ENCODE measurements around the gene PRDM16.
"Not testable (repeated sequence)": the region's sequence is repeated elsewhere in the genome, so short reads cannot be mapped to it uniquely, and the experiment has no call there.

Gene PRDM16

GRCh38 chr1:3227893-3228292, 158.9 kb downstream of the PRDM16 start:
- DNase-seq (ENCODE audit: low read depth): no peak

DNA sequence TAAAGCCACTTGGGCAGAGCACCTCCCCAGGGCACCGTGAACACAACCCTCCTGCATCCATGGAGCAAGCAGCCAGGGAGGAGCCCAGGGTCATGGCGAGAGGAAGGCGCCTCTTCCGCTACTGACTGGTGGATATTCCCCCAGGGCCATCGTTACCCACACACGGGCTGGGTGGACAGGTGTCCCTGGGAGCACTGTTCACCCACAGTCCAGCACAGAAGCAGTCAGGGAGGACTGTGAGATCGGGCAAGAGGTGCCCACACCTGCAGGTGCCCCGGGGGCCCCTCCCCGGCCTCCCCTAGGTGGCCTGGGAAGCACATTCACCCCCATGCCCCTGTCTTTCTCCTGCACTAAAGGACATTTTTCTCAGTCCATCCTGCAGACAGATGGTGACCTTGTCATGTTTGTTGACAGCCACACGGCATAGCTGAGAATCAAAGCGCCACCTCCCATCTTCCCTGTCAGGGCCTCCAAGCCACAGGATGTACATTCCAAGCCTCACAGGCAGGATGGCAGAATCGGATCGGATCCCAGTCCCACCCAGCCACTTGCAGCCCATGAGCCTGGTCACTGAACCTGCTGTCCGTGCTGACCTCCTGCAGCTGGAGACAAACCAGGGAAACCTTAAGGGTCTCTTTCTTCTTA, 160.2 kb downstream of the PRDM16 start:
- no peak for DNase-seq (ENCODE audit: low read depth)

DNA sequence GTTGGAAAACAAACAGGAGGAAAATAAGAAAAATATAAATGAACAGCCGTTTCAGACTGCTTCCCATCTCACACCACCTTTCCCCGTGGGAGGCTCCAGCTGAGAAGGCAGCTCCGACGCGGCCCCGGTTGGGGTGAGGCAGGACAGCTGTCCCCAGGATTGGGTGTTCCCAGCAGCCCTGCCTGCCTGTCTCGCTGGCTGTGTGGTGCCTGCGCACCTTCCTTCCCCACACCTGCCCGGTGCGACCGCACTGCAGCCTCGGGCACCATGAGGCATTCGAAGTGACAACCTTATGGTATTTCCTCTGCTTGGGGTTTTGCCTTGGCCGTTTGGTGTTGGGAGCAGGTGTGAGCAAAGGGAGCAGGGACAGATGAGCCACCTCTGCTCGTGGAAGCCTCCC, 161.6 kb downstream of the PRDM16 start:
- DNase-seq (ENCODE audit: low read depth): no peak

DNA sequence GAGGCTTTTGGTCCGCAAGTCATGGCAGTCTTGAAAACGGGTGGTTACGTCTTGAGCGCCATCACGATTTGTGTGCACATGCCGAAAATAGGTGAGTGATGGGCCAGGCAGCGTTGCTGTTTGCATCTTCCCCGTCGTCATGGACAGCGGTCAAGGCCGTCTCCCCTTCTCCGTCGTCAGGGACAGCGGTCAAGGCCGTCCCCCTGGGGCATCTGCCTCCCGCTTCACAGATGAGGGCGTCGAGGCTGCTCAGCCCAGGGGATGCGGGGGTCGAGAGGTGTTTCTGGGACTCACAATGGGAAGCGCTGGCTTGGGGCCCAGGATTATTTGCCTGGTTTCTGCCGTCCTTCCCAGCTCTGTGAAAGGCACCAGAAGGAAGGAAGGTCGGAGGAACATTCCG, 162.2 kb downstream of the PRDM16 start:
- DNase-seq (ENCODE audit: low read depth): no peak

DNA sequence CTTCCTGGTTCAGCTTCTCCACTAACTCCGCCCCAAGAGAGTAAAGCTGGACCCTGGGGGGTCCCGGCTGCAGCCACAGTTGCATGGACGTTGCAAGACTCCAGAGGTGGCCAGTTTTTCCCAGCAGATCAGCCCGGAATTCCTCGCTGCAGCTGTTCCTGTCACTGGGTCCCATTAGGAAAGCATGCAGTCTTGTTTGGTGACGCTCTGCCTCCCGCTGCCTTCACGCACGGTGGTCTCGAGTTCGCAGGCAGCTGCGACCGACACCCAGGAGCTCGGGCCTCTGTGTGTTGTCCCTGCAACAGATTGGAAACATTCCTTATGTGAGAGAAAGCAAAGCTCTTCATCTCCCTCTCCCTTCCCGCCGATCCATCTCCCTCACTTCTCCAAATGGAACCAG, 162.8 kb downstream of the PRDM16 start:
- DNase-seq (ENCODE audit: low read depth): no peak

- DNase-seq (ENCODE audit: low read depth): no peak
Measured at GRCh38 chr1:3233031-3233430, 164.0 kb downstream of the PRDM16 start.

DNA sequence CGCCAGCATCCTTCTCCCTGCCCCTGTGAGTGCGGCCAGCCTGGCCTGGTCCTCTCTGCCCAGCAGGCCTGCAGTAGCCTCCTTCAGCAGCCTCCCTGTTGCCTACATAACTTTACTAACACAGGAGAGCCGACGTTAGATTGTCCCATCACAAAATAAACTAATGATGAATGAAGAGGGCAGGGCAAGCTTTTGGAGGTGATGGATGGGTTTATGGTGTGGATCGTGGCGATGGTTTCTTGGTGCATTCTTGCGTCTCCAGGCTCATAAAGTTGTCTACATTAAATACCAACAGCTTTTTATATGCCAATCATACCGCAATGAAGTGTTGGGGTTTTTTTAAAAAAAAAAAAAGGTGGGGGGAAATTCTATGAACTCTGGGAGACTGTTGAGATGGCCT, 164.5 kb downstream of the PRDM16 start:
- no peak for DNase-seq (ENCODE audit: low read depth)

DNA sequence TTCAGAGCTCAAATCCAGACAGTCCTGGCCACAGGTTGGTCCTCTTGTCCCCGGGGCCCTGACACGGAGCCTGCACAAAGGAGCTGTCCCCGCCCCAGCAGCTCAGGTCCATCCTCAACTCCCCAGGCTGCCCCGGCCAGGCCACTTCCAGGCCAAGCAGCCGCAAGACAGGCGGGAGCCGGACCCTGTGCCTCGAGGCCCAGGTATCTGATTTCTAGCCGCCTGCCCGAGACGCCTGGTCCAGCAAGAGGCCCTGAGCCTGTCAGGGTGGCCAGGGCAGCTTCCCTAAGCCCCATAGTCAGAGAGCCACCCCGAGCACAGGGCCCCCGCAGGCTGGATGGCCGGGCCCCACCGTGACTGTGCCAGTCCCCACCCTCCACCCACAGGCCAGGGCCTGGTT, 165.3 kb downstream of the PRDM16 start:
- no peak for DNase-seq (ENCODE audit: low read depth)

GRCh38 chr1:3234956-3235355, 166.0 kb downstream of the PRDM16 start:
- DNase-seq (ENCODE audit: low read depth): no peak

DNA sequence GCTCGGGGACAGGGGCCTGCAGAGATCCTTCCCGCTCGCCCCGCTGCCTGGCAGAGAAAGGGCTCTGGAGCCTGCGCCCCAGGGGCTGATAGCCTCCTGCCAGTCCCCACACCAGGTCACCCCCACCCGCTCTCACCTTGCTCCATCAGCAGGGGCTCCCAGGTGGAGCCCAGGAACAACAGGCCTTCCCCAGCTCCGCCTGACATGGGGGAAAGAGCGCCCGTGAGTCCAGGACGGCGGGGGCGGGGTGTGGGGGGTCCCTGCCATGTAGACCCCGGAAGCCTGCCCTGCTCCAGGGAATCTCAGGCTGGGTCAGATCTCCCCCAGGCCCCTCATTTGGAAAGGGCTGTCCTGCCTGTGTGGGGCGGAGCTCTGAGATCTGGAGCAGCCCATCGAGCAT, 166.5 kb downstream of the PRDM16 start:
- DNase-seq (ENCODE audit: low read depth): no peak

GRCh38 chr1:3236361-3236760, 167.4 kb downstream of the PRDM16 start:
- DNase-seq (ENCODE audit: low read depth): no peak

GRCh38 chr1:3236955-3237354, 168.0 kb downstream of the PRDM16 start:
- no peak for DNase-seq (ENCODE audit: low read depth)

DNA sequence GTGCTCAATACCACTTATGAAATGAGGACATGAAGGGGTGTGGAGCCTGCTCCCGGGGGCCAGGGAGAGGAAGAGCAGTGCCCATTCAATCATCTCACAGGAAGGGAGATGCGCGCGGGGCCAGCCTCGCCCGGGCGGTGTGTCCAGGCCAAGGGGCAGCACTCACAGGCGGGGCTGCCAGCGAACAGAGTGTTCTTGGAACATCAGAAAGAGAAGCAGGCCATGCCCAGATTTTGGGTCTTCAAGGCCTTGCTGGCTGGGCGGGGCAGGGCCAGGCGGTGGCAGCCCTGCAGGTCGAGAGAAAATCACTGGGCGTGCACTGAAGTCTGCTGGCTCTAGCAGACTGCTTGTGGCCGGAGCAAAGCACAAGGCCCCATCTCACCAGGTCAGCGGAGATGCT, 168.6 kb downstream of the PRDM16 start:
- DNase-seq (ENCODE audit: low read depth): no peak

DNA sequence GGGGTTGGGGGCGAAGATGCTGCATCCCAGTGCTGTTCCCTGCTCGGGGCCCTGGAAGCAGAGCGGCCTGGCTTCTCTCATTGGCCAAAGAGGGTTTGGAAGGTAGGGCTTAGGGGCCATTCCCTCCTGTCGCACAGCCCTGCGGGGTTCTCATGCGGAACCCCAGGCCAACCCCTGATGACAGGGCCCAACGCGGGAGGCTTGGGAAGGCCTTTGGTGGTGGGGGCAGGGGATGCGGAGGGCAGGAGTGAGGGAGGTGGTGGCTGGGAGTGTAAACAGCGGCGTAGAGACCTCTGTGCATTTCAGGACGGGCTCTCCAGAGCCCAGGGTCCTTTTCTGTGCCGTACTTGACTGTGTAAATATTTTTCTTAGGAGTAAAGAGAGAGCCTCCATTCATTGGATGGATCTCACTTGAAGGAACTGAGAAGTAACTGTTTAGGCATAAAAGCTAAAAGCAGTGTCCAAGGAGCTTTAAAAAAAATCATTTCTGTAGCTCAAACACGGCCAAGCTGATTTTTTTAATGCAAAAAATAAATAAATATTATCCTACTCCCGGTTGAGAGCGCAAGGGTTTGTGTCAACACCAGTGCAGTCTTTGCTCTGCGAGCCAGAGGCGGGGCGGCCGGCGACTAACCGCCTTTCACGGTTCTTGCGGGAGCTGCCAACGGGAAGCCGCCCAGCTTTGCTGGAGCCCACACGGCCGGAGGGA, 169.1 kb downstream of the PRDM16 start:
- no peak for DNase-seq (ENCODE audit: low read depth)

GRCh38 chr1:3238703-3239278, 169.8 kb downstream of the PRDM16 start:
- no peak for DNase-seq (ENCODE audit: low read depth)

GRCh38 chr1:3239991-3240390, 171.0 kb downstream of the PRDM16 start:
- not testable (repeated sequence) for DNase-seq (ENCODE audit: low read depth)

GRCh38 chr1:3240524-3241235, 171.7 kb downstream of the PRDM16 start:
- DNase-seq (ENCODE audit: low read depth): no peak

GRCh38 chr1:3241236-3241550, 172.2 kb downstream of the PRDM16 start:
- no peak for DNase-seq (ENCODE audit: low read depth)

GRCh38 chr1:3241673-3242407, 172.8 kb downstream of the PRDM16 start:
- DNase-seq (ENCODE audit: low read depth): no peak

- no peak for DNase-seq (ENCODE audit: low read depth)
Measured at GRCh38 chr1:3242408-3243260, 173.6 kb downstream of the PRDM16 start.

GRCh38 chr1:3243304-3243703, 174.3 kb downstream of the PRDM16 start:
- DNase-seq (ENCODE audit: low read depth): no peak
